Measurements from ENCODE around the gene SLC25A19. TPM values are rescaled to one million over a fixed set of nuclear protein-coding genes. Genes with fewer than 3 reads are reported as not detected.

Gene SLC25A19
- polyA plus RNA-seq (2012; ENCODE audit: missing spikeins): 56.3 TPM

DNA sequence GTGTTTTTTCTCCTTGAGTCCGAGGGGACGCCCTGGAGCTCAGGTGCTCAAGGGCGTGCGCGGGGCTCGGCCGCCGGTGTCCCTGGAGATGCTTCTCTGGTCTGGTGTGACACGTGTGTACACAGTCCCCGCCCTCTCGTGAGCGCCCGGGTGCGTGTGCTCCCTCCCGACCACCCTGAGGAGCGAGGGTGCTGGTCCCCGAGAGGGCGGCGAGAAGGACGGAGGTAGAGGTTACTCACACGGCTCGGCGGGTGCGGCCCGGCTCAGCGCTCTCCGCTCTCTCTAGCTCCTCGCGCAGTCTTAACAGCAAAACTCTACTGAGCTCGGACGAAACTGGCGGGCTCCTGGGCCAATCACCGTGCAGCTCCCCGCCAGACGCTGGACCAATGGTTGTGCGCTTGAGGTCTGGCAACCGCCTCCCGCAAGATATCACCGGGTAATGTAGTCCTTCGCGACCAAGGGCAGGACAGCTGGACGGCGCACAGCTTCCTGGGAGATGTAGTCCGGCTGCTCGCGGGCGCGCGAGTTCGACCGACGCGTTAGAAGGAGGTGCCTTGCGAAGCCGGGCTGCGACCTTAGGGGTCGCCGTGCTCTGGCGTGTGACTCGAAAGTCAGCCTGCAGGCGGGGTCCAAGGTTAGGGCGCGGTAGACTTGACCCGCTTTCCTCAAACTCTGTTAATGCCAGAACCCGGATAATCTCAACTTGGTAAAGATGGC, at the start of gene SLC25A19:
SLC25A19 (minus strand) TSS at position 319 of the 717 bp plus-strand sequence. CDS start 2,669 bp downstream, outside the sequence.
- peak; percentile 99 for FAIRE-seq
- peak; percentile 96 for DNase-seq (ENCODE audit: insufficient read length)
- TF ChIP-seq POLR2A (IDR thresholded peaks at IDR 0.05; ENCODE audit: low read depth, low read length): peak; percentile 95
- TF ChIP-seq POLR2AphosphoS5 (IDR thresholded peaks at IDR 0.05; ENCODE audit: low read depth, low read length): peak; percentile 66
- peak; percentile 36; the same call in 1 of the 2 replicates for TF ChIP-seq TAF1 (IDR thresholded peaks at IDR 0.05; ENCODE audit: borderline replicate concordance, low read depth, low read length)

DNA sequence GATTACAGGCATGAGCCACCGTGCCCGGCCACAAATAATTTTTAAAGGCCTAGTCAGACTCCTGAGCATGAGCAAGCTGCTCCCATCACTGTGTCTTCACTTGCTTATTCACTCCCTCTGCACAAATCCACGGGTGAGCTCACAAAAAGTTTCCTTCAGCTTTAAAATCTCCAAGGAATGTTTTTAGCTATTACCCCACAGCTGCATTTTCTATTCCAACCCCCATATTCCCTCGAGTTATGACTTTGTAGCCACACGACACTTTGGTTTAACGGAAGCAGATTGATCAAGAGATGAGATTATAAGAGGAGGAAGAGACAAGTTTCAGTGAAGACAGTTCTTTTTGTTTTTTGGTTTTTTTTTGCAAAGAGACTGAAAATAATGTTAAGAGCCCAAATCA, 49.1 kb upstream of the SLC25A19 start:
- no peak for DNase-seq (ENCODE audit: insufficient read length)
- FAIRE-seq: peak; percentile 40
- TF ChIP-seq POLR2AphosphoS5 (IDR thresholded peaks at IDR 0.05; ENCODE audit: low read depth, low read length) (no peak), TAF1 (IDR thresholded peaks at IDR 0.05; ENCODE audit: borderline replicate concordance, low read depth, low read length) (no peak), POLR2A (IDR thresholded peaks at IDR 0.05; ENCODE audit: low read depth, low read length) (no peak)

- FAIRE-seq: no peak
- DNase-seq (ENCODE audit: insufficient read length): no peak
- no peak for TF ChIP-seq POLR2AphosphoS5 (IDR thresholded peaks at IDR 0.05; ENCODE audit: low read depth, low read length)
- no peak for TF ChIP-seq TAF1 (IDR thresholded peaks at IDR 0.05; ENCODE audit: borderline replicate concordance, low read depth, low read length)
- no peak for TF ChIP-seq POLR2A (IDR thresholded peaks at IDR 0.05; ENCODE audit: low read depth, low read length)
Measured at GRCh38 chr17:75335315-75335714, 46.1 kb upstream of the SLC25A19 start.

GRCh38 chr17:75334723-75335122, 45.5 kb upstream of the SLC25A19 start:
- FAIRE-seq: no peak

GRCh38 chr17:75331671-75332070, 42.4 kb upstream of the SLC25A19 start:
- no peak for FAIRE-seq

More at GRCh38 chr17:75334723-75335122, 45.5 kb upstream of the SLC25A19 start:
- TF ChIP-seq TAF1 (IDR thresholded peaks at IDR 0.05; ENCODE audit: borderline replicate concordance, low read depth, low read length): no peak
- no peak for TF ChIP-seq POLR2A (IDR thresholded peaks at IDR 0.05; ENCODE audit: low read depth, low read length)
- TF ChIP-seq POLR2AphosphoS5 (IDR thresholded peaks at IDR 0.05; ENCODE audit: low read depth, low read length): no peak
- DNase-seq (ENCODE audit: insufficient read length): no peak

DNA sequence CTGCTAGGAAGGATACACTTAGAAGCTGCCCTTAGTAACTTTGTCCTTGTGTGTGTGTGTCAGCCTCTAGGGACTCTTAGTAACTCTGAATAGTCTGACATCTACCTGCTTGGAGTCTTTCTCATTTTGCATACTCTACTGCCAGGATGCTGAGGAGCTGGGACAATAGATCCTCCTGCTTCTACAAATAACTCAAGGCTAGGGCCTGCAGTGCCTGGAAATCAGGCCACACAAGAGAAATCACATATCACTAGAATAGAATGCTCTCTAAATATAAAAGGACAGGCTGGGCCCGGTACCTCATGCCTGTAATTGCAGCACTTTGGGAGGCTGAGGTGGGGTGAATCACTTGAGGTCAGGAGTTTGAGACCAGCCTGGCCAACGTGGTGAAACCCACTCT, 38.5 kb upstream of the SLC25A19 start:
- TF ChIP-seq TAF1 (IDR thresholded peaks at IDR 0.05; ENCODE audit: borderline replicate concordance, low read depth, low read length) (no peak), POLR2A (IDR thresholded peaks at IDR 0.05; ENCODE audit: low read depth, low read length) (no peak), POLR2AphosphoS5 (IDR thresholded peaks at IDR 0.05; ENCODE audit: low read depth, low read length) (no peak)

More at GRCh38 chr17:75331671-75332070, 42.4 kb upstream of the SLC25A19 start:
- TF ChIP-seq POLR2AphosphoS5 (IDR thresholded peaks at IDR 0.05; ENCODE audit: low read depth, low read length): no peak
- no peak for TF ChIP-seq TAF1 (IDR thresholded peaks at IDR 0.05; ENCODE audit: borderline replicate concordance, low read depth, low read length)
- no peak for TF ChIP-seq POLR2A (IDR thresholded peaks at IDR 0.05; ENCODE audit: low read depth, low read length)
- no peak for DNase-seq (ENCODE audit: insufficient read length)

DNA sequence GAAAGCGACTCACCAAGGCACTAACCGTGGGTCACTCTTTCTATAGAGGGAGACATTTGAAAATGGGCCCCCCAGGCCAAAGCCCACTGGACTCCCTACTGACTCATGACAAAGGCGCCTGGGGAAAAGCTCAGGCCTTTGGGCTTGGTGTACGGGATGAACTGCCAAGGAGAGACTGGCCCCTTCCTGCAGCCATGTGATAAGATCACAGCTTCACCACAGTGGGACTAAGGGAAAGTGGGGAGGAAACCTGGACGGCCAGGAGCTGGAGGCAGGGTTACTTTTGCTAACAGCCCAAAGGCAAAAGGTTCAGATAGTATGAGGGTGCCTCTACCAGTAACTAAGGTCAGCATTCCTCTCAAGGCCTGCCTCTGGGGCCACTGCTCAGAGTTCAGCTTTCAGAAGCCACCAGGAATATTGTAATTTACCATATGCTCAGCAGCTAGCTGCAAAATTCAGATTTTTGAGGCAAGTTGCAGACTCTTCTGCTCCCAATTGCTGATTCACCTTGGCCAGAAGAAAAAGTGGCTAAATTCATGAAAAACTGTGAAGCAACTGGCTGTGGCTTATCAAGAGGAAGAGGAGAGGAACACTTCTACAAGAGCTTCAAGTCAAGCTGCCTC, 37.1 kb upstream of the SLC25A19 start:
- no peak for DNase-seq (ENCODE audit: insufficient read length)
- TF ChIP-seq POLR2A (IDR thresholded peaks at IDR 0.05; ENCODE audit: low read depth, low read length) (no peak), TAF1 (IDR thresholded peaks at IDR 0.05; ENCODE audit: borderline replicate concordance, low read depth, low read length) (no peak), POLR2AphosphoS5 (IDR thresholded peaks at IDR 0.05; ENCODE audit: low read depth, low read length) (no peak)
- FAIRE-seq: no peak

More for the DNA sequence above, 38.5 kb upstream of the SLC25A19 start:
- DNase-seq (ENCODE audit: insufficient read length): no peak
- FAIRE-seq: no peak

- DNase-seq (ENCODE audit: insufficient read length): no peak
- TF ChIP-seq POLR2A (IDR thresholded peaks at IDR 0.05; ENCODE audit: low read depth, low read length) (no peak), TAF1 (IDR thresholded peaks at IDR 0.05; ENCODE audit: borderline replicate concordance, low read depth, low read length) (no peak), POLR2AphosphoS5 (IDR thresholded peaks at IDR 0.05; ENCODE audit: low read depth, low read length) (no peak)
- peak; percentile 54 for FAIRE-seq
Measured at GRCh38 chr17:75325827-75326225, 36.6 kb upstream of the SLC25A19 start.

DNA sequence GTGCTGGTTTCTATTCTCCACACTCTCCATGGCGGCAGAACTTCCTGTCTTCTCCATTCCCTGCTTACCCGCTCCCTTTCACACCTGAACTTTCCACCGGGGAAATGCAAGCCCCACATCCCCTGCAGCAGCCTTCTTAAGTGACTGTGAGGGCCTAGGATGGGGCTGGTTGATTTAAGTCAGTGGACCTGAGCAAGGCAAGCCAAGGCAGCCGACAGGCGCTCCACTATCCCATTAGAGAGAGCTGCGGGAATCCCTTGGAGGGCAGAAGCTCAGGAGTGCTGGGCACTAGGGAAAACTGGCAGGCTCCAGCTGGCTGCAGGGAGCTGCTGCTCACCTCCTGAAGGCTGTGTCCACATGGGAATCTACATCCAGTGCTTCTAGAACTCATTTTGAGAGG, 36.1 kb upstream of the SLC25A19 start:
- no peak for FAIRE-seq
- TF ChIP-seq POLR2AphosphoS5 (IDR thresholded peaks at IDR 0.05; ENCODE audit: low read depth, low read length) (no peak), POLR2A (IDR thresholded peaks at IDR 0.05; ENCODE audit: low read depth, low read length) (no peak), TAF1 (IDR thresholded peaks at IDR 0.05; ENCODE audit: borderline replicate concordance, low read depth, low read length) (no peak)

GRCh38 chr17:75321506-75321905, 32.3 kb upstream of the SLC25A19 start:
- TF ChIP-seq POLR2AphosphoS5 (IDR thresholded peaks at IDR 0.05; ENCODE audit: low read depth, low read length): 0 out of 2 replicates have a peak, but pooled peaks have one; percentile 34
- no peak for TF ChIP-seq POLR2A (IDR thresholded peaks at IDR 0.05; ENCODE audit: low read depth, low read length)
- FAIRE-seq (no peak), DNase-seq (ENCODE audit: insufficient read length) (no peak)

More for the DNA sequence above, 36.1 kb upstream of the SLC25A19 start:
- no peak for DNase-seq (ENCODE audit: insufficient read length)

DNA sequence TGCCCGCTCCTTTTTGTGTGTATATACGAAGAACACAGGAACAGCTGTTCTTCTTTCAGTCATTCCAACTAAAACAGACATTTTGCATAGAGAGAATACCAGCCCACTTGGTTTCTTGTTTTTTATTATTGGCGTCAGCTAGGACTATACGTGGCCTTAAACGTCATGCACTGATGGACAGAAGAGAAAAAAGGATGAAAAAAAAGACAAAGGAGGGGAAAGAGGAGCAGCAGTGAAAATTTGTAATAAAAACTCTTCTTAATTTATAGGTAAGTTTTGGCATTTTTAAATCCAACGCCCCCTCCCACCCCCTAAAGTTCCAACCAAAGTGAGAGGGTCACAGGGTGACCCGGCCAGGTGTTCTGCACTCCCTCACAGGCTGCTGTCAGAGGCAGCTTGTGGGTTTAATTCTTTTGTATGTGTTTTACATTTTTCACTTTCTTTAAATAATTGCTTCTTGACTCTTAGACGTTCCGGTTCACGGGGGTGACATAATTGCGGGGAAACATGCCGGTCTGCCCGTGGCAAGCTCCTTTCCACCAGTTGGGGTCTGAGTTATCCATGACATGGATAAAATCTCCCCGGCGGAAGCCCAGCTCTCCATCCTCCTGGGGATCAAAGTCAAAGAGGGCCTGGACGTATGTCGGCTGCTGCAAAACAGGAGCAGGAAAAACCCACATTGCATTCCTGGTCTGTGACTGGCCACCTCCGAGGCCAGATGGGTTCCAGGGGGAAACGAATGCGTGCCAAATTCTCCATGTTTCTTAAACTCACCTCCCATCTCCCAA, 30.9 kb upstream of the SLC25A19 start:
- TF ChIP-seq TAF1 (IDR thresholded peaks at IDR 0.05; ENCODE audit: borderline replicate concordance, low read depth, low read length) (no peak), POLR2A (IDR thresholded peaks at IDR 0.05; ENCODE audit: low read depth, low read length) (no peak; the same call in 1 of the 2 replicates), POLR2AphosphoS5 (IDR thresholded peaks at IDR 0.05; ENCODE audit: low read depth, low read length) (no peak)
- DNase-seq (ENCODE audit: insufficient read length) (no peak), FAIRE-seq (peak; percentile 86)
